HepG2 (cell line): Measurements from ENCODE around the gene TMEM38A. TPM values are rescaled to one million over a fixed set of nuclear protein-coding genes. Genes with fewer than 3 reads are reported as not detected.
A peak's percentile ranks its signal among the peaks of the same experiment; 100 is the strongest.

Experiments used
- CREB1 ChIP-seq, 2 experiments: fragments of 450-650 bp in 1 of 2; IDR thresholded peaks; 2 replicates each; pipeline ENCODE4 v1.6.1; 2016 to 2017; ENCODE audit warnings: control low read depth in 1 of 2, mild to moderate bottlenecking in 1 of 2, missing compliant biosample characterization in 1 of 2, missing genetic modification characterization in 1 of 2
- DNMT1 ChIP-seq: sonication (generic); formaldehyde crosslinking; IDR thresholded peaks from 2 replicates; pipeline ENCODE4 v1.5.1; 2020; ENCODE audit warnings: mild to moderate bottlenecking, missing genetic modification reagents
- ETV5 ChIP-seq: IDR thresholded peaks from 2 replicates; pipeline ENCODE4 v1.6.1; 2018; ENCODE audit warnings: missing biosample characterization, missing genetic modification reagents, inconsistent platforms, borderline replicate concordance
- HOXD1 ChIP-seq: sonication (generic); formaldehyde crosslinking; IDR thresholded peaks from 2 replicates; pipeline ENCODE4 v1.5.0; 2020; ENCODE audit warnings: missing genetic modification reagents
- NCOA1 ChIP-seq: sonication (generic); formaldehyde crosslinking; IDR thresholded peaks from 2 replicates; pipeline ENCODE4 v1.9.0; 2021; ENCODE audit warnings: missing genetic modification reagents
- PHF21A ChIP-seq: sonication (generic); formaldehyde crosslinking; IDR thresholded peaks from 2 replicates; pipeline ENCODE4 v1.5.0; 2020; ENCODE audit warnings: mild to moderate bottlenecking, missing genetic modification reagents
- REPIN1 ChIP-seq: sonication (generic); formaldehyde crosslinking; IDR thresholded peaks from 2 replicates; pipeline ENCODE4 v1.8.0; 2022; ENCODE audit warnings: missing genetic modification reagents, low read depth, mild to moderate bottlenecking, borderline replicate concordance
- RNF219 ChIP-seq: sonication (generic); formaldehyde crosslinking; IDR thresholded peaks from 2 replicates; pipeline ENCODE4 v1.5.0; 2020; ENCODE audit warnings: mild to moderate bottlenecking, missing genetic modification reagents
- THAP7 ChIP-seq: sonication (generic); formaldehyde crosslinking; IDR thresholded peaks from 2 replicates; pipeline ENCODE4 v1.8.1; 2023; ENCODE audit warnings: mild to moderate bottlenecking, missing genetic modification reagents
- TOE1 ChIP-seq: sonication (generic); formaldehyde crosslinking; IDR thresholded peaks from 2 replicates; pipeline ENCODE4 v1.4.0; 2020; ENCODE audit warnings: mild to moderate bottlenecking, missing genetic modification reagents
- ZNF354B ChIP-seq: sonication (generic); formaldehyde crosslinking; IDR thresholded peaks from 2 replicates; pipeline ENCODE4 v1.8.0; 2022; ENCODE audit warnings: mild to moderate bottlenecking, missing genetic modification reagents
- ZNF792 ChIP-seq: IDR thresholded peaks from 2 replicates; pipeline ENCODE4 v1.6.1; 2016
- ZNF883 ChIP-seq: sonication (generic); formaldehyde crosslinking; IDR thresholded peaks from 2 replicates; pipeline ENCODE4 v1.5.1; 2020; ENCODE audit warnings: mild to moderate bottlenecking, missing genetic modification reagents; ENCODE audit errors: not compliant biosample characterization
- polyA plus RNA-seq, 8 experiments: library from polyadenylated mRNA; depleted of rRNA in 3 of 8; stranded (reverse) in 7 of 8; unstranded in 1 of 8; fragments of >200 nt; fragmentation: Illumina TruSeq in 4 of 8; extraction: Trizol in 4 of 8; gene quantifications; 2 replicates each; pipeline versions ENCODE4 v1.2.1 to v1.2.3, GENCODE V29; 2011 to 2016; ENCODE audit warnings: low read depth in 4 of 8, missing spikeins in 1 of 8, mixed read lengths in 1 of 8; ENCODE audit not compliant: insufficient read depth in 1 of 8
- total RNA-seq, 5 experiments: library from RNA; depleted of rRNA; stranded (reverse); fragments of >200 nt; fragmentation: Illumina TruSeq; extraction: Trizol; gene quantifications; 2 replicates each; pipeline ENCODE4 v1.2.3, GENCODE V29; 2016; ENCODE audit warnings: low read depth in 1 of 5
- TF ChIP-seq, protein P1 (sequence below): sonication (generic); formaldehyde crosslinking; IDR thresholded peaks from 2 replicates; pipeline ENCODE4 v1.4.0; 2020; ENCODE audit warnings: mild to moderate bottlenecking, missing genetic modification reagents
- TF ChIP-seq, protein P2 (sequence below): sonication (generic); formaldehyde crosslinking; IDR thresholded peaks from 2 replicates; pipeline ENCODE4 v1.4.0; 2020; ENCODE audit warnings: mild to moderate bottlenecking, missing genetic modification reagents

TMEM38A gene
- total and polyA plus RNA-seq, 2 of the 13 experiments (the other 11 are each of a cell fraction or from before 2014, with no cell fraction given), result 4.8 to 6.8 TPM

- TF ChIP-seq RNF219 (CRISPR knock-in tag) (no peak), ZNF883 (no peak), REPIN1 (no peak), THAP7 (CRISPR knock-in tag) (peak; percentile 87), NCOA1 (peak; percentile 91), ZNF354B (CRISPR knock-in tag) (no peak), DNMT1 (CRISPR knock-in tag) (0 out of 2 replicates have a peak, but pooled peaks have one; percentile 77), ZNF792 (CRISPR knock-in tag) (peak; percentile 37; the same call in 1 of the 2 replicates), ETV5 (peak; percentile 50), TOE1 (CRISPR knock-in tag) (no peak), CREB1 (IDR thresholded peaks at IDR 0.05) (peak; percentile 62; the same call in 1 of the 2 replicates), CREB1 (CRISPR knock-in tag; IDR thresholded peaks at IDR 0.05) (peak; percentile 60), HOXD1 (CRISPR knock-in tag) (peak; percentile 45), PHF21A (CRISPR knock-in tag) (peak; percentile 38; the same call in 1 of the 2 replicates)
- TF ChIP-seq, protein P1, sequence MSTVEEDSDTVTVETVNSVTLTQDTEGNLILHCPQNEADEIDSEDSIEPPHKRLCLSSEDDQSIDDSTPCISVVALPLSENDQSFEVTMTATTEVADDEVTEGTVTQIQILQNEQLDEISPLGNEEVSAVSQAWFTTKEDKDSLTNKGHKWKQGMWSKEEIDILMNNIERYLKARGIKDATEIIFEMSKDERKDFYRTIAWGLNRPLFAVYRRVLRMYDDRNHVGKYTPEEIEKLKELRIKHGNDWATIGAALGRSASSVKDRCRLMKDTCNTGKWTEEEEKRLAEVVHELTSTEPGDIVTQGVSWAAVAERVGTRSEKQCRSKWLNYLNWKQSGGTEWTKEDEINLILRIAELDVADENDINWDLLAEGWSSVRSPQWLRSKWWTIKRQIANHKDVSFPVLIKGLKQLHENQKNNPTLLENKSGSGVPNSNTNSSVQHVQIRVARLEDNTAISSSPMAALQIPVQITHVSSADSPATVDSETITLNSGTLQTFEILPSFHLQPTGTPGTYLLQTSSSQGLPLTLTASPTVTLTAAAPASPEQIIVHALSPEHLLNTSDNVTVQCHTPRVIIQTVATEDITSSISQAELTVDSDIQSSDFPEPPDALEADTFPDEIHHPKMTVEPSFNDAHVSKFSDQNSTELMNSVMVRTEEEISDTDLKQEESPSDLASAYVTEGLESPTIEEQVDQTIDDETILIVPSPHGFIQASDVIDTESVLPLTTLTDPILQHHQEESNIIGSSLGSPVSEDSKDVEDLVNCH (CRISPR knock-in tag), result no peak
- TF ChIP-seq, protein P2, sequence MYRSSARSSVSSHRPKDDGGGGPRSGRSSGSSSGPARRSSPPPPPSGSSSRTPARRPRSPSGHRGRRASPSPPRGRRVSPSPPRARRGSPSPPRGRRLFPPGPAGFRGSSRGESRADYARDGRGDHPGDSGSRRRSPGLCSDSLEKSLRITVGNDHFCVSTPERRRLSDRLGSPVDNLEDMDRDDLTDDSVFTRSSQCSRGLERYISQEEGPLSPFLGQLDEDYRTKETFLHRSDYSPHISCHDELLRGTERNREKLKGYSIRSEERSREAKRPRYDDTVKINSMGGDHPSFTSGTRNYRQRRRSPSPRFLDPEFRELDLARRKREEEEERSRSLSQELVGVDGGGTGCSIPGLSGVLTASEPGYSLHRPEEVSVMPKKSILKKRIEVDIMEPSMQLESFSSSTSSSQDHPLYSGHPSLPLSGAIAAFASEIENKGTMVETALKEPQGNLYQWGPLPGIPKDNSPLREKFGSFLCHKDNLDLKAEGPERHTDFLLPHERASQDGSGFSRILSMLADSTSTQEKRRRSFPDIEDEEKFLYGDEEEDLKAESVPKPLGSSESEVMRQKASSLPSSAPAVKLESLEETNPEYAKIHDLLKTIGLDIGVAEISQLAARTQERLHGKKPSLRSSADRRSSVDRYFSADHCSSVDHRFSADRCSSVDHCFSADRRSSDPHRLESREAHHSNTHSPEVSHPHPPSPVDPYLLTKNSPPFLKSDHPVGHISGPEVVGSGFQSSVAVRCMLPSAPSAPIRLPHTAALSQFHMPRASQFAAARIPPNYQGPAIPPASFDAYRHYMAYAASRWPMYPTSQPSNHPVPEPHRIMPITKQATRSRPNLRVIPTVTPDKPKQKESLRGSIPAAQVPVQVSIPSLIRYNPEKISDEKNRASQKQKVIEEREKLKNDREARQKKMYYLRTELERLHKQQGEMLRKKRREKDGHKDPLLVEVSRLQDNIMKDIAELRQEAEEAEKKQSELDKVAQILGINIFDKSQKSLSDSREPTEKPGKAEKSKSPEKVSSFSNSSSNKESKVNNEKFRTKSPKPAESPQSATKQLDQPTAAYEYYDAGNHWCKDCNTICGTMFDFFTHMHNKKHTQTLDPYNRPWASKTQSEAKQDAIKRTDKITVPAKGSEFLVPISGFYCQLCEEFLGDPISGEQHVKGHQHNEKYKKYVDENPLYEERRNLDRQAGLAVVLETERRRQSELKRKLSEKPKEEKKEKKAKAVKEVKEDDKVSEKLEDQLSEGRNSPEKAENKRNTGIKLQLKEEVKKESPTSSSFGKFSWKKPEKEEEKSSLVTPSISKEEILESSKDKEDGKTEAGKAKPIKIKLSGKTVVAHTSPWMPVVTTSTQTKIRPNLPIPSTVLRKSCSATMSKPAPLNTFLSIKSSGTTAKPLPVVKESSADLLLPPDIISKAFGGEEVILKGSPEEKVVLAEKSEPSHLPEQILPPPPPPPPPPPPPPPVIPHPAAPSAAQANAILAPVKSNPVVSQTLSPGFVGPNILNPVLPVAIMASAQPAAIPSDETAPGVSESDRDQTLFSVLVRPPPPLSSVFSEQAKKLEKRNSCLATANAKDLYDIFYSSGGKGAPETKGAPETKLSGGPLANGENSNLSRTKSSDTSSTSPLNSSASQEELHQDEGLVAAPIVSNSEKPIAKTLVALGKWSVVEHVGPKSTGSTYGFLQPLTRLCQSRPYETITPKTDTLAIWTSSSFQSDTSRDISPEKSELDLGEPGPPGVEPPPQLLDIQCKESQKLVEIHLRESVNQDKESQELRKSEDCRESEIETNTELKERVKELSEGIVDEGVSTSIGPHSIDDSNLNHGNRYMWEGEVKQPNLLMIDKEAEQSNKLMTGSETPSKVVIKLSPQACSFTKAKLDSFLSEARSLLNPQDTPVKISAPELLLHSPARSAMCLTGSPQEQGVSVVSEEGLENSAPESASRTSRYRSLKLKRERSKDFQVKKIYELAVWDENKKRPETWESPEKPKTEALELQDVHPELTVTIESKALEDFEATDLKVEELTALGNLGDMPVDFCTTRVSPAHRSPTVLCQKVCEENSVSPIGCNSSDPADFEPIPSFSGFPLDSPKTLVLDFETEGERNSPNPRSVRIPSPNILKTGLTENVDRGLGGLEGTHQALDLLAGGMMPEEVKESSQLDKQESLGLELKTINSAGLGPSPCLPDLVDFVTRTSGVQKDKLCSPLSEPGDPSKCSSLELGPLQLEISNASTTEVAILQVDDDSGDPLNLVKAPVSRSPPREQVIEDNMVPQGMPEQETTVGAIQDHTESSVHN, result 0 out of 2 replicates have a peak, but pooled peaks have one; percentile 50
These were observed 32.6 kb upstream of the TMEM38A start, which contains the start of gene MED26 (continued) for GRCh38 chr19:16628183-16628983.
